Muscle layer of colon (tissue), 2 donors: ENCODE data around the gene MAN1C1.
"Not testable (repeated sequence)": the region's sequence is repeated elsewhere in the genome, so short reads cannot be mapped to it uniquely, and the experiment has no call there.

Experiments
- H3K27ac ChIP-seq: one replicate; pipeline ENCODE4 v1.7.0; 2013; ENCODE audit warnings: low read depth, mild to moderate bottlenecking, low read length, moderate library complexity
- H3K27me3 ChIP-seq, 2 donors: one replicate each; pipeline ENCODE4 v1.7.0; 2013; ENCODE audit warnings: low read length in 2 of 2, mild to moderate bottlenecking in 2 of 2; ENCODE audit not compliant: insufficient read depth in 2 of 2, control insufficient read depth in 1 of 2
- H3K36me3 ChIP-seq: one replicate; pipeline ENCODE4 v1.7.0; 2013; ENCODE audit warnings: mild to moderate bottlenecking, low read length; ENCODE audit not compliant: insufficient read depth
- H3K4me1 ChIP-seq: one replicate; pipeline ENCODE4 v1.7.0; 2013; ENCODE audit warnings: mild to moderate bottlenecking, low read length; ENCODE audit not compliant: insufficient read depth
- H3K4me3 ChIP-seq, 2 donors: one replicate each; pipeline ENCODE4 v1.7.0; 2013; ENCODE audit warnings: low read length in 2 of 2, low read depth in 1 of 2, mild to moderate bottlenecking in 1 of 2, moderate library complexity in 1 of 2
- H3K9ac ChIP-seq: one replicate; pipeline ENCODE4 v1.7.0; 2013; ENCODE audit warnings: low read length
- H3K9me3 ChIP-seq: one replicate; pipeline ENCODE4 v1.7.0; 2013; ENCODE audit warnings: mild to moderate bottlenecking, low read length
- donor health status: abdominal sarcoma.
- donor health status: Adenocarcinoma of cecum.

The MAN1C1 gene

GRCh38 chr1:25689686-25690381 is 73.2 kb downstream of the MAN1C1 start:
- H3K4me1 ChIP-seq: peaks cover 32% of the 10 kb centered on the region
- no peak overlapping the region for H3K9ac ChIP-seq
- no peaks in the 10 kb centered on the region for H3K9me3 ChIP-seq
- H3K27ac ChIP-seq: no peak overlapping the region
- H3K27me3 ChIP-seq: no peaks in the 10 kb centered on the region
- H3K4me3 ChIP-seq: no peak overlapping the region
- peaks cover 6% of the 10 kb centered on the region for H3K36me3 ChIP-seq

- no peaks in the 10 kb centered on the region for H3K27me3 ChIP-seq
- H3K36me3 ChIP-seq: peaks cover 6% of the 10 kb centered on the region
- H3K4me3 ChIP-seq: no peak overlapping the region
- H3K9ac ChIP-seq: no peak overlapping the region
- peaks cover 39% of the 10 kb centered on the region for H3K4me1 ChIP-seq
- H3K9me3 ChIP-seq: no peaks in the 10 kb centered on the region
- H3K27ac ChIP-seq: no peak overlapping the region
These were observed 73.9 kb downstream of the MAN1C1 start for GRCh38 chr1:25690396-25690956.

- Histone ChIP-seq H3K27ac (no peak overlapping the region), H3K4me3 (no peak overlapping the region), H3K4me1 (peaks cover 46% of the 10 kb centered on the region), H3K9ac (no peak overlapping the region), H3K36me3 (peaks cover 6% of the 10 kb centered on the region), H3K27me3 (no peaks in the 10 kb centered on the region), H3K9me3 (no peaks in the 10 kb centered on the region)
These were observed 74.6 kb downstream of the MAN1C1 start for GRCh38 chr1:25691211-25691610.

GRCh38 chr1:25692560-25692959 is 76.0 kb downstream of the MAN1C1 start:
- Histone ChIP-seq H3K27me3 (no peaks in the 10 kb centered on the region), H3K9ac (no peak overlapping the region), H3K27ac (no peak overlapping the region), H3K4me3 (no peak overlapping the region), H3K36me3 (no peaks in the 10 kb centered on the region), H3K4me1 (peaks cover 55% of the 10 kb centered on the region), H3K9me3 (no peaks in the 10 kb centered on the region)

GRCh38 chr1:25694167-25695007 is 77.8 kb downstream of the MAN1C1 start:
- Histone ChIP-seq H3K27ac (peak overlapping the region; percentile 83), H3K27me3 (no peaks in the 10 kb centered on the region), H3K9ac (peak overlapping the region; percentile 0), H3K36me3 (no peaks in the 10 kb centered on the region), H3K9me3 (no peaks in the 10 kb centered on the region), H3K4me1 (peaks cover 53% of the 10 kb centered on the region), H3K4me3 (peak overlapping the region in 1 of 2 donors; percentile 13)

GRCh38 chr1:25695090-25695770 is 78.6 kb downstream of the MAN1C1 start:
- peaks cover 61% of the 10 kb centered on the region for H3K4me1 ChIP-seq
- no peaks in the 10 kb centered on the region for H3K9me3 ChIP-seq
- no peak overlapping the region for H3K9ac ChIP-seq
- peak overlapping the region; percentile 83 for H3K27ac ChIP-seq
- no peak overlapping the region for H3K4me3 ChIP-seq
- H3K27me3 ChIP-seq: no peaks in the 10 kb centered on the region
- no peaks in the 10 kb centered on the region for H3K36me3 ChIP-seq

GRCh38 chr1:25695771-25696311 is 79.2 kb downstream of the MAN1C1 start:
- H3K4me1 ChIP-seq: peaks cover 68% of the 10 kb centered on the region
- H3K27me3 ChIP-seq: no peaks in the 10 kb centered on the region
- no peak overlapping the region for H3K4me3 ChIP-seq
- H3K36me3 ChIP-seq: no peaks in the 10 kb centered on the region
- no peak overlapping the region for H3K9ac ChIP-seq
- no peaks in the 10 kb centered on the region for H3K9me3 ChIP-seq
- peak overlapping the region; percentile 83 for H3K27ac ChIP-seq

GRCh38 chr1:25696643-25697042 is 80.1 kb downstream of the MAN1C1 start:
- not testable (repeated sequence) for H3K9ac ChIP-seq
- peaks cover 76% of the 10 kb centered on the region for H3K4me1 ChIP-seq

GRCh38 chr1:25697435-25698217 is 81.0 kb downstream of the MAN1C1 start:
- H3K4me1 ChIP-seq: peaks cover 85% of the 10 kb centered on the region
- no peaks in the 10 kb centered on the region for H3K9me3 ChIP-seq
- no peaks in the 10 kb centered on the region for H3K36me3 ChIP-seq
- no peak overlapping the region for H3K9ac ChIP-seq
- H3K27me3 ChIP-seq: no peaks in the 10 kb centered on the region
- H3K4me3 ChIP-seq: no peak overlapping the region
- no peak overlapping the region for H3K27ac ChIP-seq

More at GRCh38 chr1:25696643-25697042, 80.1 kb downstream of the MAN1C1 start:
- H3K27me3 ChIP-seq, H3K36me3 ChIP-seq, H3K27ac ChIP-seq, H3K9me3 ChIP-seq, H3K4me3 ChIP-seq: not testable (repeated sequence)

- Histone ChIP-seq H3K4me1 (peaks cover 91% of the 10 kb centered on the region), H3K27ac (no peak overlapping the region)
These were observed 81.7 kb downstream of the MAN1C1 start for GRCh38 chr1:25698252-25698651.

More at GRCh38 chr1:25698252-25698651, 81.7 kb downstream of the MAN1C1 start:
- Histone ChIP-seq H3K4me3 (no peak overlapping the region), H3K27me3 (no peaks in the 10 kb centered on the region), H3K36me3 (no peaks in the 10 kb centered on the region), H3K9me3 (no peaks in the 10 kb centered on the region), H3K9ac (no peak overlapping the region)
